ENCODE data around the gene CSNK1G1. TPM values are rescaled to one million over a fixed set of nuclear protein-coding genes. Genes with fewer than 3 reads are reported as not detected.

The CSNK1G1 gene
- total RNA-seq, 1 donor from 2014 or later = 27.7 TPM

DNA sequence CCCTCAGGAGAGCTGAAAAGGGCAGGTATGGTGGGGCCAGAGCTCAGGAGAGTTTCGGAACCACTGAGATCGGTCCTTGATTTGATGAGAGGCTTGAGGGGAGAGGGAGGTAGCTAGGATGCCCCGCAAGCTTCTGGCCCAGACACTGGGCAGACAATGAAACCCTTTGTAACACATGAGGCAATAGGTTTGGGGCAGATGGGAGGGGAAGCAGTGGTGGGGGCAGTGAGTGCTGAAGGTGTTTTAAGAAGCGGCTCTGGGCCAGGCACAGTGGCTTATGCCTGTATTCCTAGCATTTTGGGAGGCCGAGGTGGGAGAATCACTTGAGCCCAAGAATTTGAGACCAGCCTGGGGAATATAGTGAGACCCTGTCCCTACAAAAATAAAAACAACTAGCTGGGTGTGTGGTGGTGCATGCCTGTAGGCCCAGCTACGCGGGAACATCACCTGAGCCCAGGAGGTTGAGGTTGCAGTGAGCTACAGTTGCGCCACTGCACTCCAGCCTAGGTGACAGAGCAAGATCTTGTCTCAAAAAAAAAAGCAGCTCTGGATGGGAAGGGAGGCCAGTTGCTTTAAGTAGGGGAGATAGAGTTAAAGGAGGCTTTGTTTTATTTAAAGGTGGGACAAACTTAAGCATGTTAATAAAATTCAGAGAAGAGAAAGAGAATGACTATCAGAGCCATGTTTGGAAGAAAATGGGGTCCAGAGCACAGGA is 214.0 kb downstream of the CSNK1G1 start:
- H3K27ac Mint-ChIP-seq = peak overlapping the region; percentile 48
- TF ChIP-seq, protein P1, sequence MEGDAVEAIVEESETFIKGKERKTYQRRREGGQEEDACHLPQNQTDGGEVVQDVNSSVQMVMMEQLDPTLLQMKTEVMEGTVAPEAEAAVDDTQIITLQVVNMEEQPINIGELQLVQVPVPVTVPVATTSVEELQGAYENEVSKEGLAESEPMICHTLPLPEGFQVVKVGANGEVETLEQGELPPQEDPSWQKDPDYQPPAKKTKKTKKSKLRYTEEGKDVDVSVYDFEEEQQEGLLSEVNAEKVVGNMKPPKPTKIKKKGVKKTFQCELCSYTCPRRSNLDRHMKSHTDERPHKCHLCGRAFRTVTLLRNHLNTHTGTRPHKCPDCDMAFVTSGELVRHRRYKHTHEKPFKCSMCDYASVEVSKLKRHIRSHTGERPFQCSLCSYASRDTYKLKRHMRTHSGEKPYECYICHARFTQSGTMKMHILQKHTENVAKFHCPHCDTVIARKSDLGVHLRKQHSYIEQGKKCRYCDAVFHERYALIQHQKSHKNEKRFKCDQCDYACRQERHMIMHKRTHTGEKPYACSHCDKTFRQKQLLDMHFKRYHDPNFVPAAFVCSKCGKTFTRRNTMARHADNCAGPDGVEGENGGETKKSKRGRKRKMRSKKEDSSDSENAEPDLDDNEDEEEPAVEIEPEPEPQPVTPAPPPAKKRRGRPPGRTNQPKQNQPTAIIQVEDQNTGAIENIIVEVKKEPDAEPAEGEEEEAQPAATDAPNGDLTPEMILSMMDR (IDR thresholded peaks at IDR 0.05; ENCODE audit: unreplicated experiment) = no peak
- H3K4me1 Mint-ChIP-seq (ENCODE audit: low read depth) = peaks cover 12% of the 10 kb centered on the region
- no peaks in the 10 kb centered on the region for H3K9me3 Mint-ChIP-seq (ENCODE audit: low read depth)
- no peak overlapping the region for H3K4me3 Mint-ChIP-seq (ENCODE audit: low read depth)
- peaks cover 10% of the 10 kb centered on the region for H3K36me3 Mint-ChIP-seq (ENCODE audit: insufficient read depth)
- H3K27me3 Mint-ChIP-seq = no peaks in the 10 kb centered on the region
- no peak for DNase-seq (ENCODE audit: low spot score, unreplicated experiment)

DNA sequence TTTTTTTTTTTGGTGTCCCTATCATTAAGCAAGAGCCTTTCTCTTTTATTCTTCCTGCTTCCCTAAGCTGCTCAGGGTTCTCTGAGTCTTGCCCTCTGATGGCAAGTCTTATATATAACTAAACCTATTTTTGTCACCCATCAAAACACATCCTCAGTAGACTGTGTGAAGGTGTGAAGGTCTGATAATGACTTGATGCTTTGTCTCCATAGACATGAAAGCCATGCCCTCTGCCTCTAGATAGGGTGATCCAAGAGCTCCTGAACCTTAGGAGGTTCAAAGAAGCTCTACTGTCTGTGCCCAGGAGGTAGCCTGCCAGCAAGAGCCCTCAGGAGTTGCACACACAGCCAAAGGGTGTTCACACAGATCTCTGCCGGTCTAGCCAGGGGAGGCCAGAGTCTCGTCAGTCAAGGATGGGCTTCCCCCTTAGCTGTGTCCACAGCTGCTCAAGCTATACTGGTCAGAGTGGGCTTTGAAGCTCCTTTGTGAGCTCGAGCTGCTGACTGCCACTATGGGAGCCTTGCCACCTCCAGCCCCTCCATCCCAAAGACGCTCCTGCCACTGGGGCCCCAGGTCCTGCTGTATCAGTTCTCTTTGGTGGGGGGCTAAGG is 217.5 kb downstream of the CSNK1G1 start:
- Mint-ChIP-seq H3K27ac (no peak overlapping the region), H3K36me3 (ENCODE audit: insufficient read depth) (peaks cover 10% of the 10 kb centered on the region), H3K4me3 (ENCODE audit: low read depth) (no peak overlapping the region), H3K9me3 (ENCODE audit: low read depth) (no peaks in the 10 kb centered on the region), H3K27me3 (no peaks in the 10 kb centered on the region), H3K4me1 (ENCODE audit: low read depth) (peaks cover 2% of the 10 kb centered on the region)
- DNase-seq (ENCODE audit: low spot score, unreplicated experiment) = no peak
- TF ChIP-seq, protein P1 (IDR thresholded peaks at IDR 0.05; ENCODE audit: unreplicated experiment) = no peak

DNA sequence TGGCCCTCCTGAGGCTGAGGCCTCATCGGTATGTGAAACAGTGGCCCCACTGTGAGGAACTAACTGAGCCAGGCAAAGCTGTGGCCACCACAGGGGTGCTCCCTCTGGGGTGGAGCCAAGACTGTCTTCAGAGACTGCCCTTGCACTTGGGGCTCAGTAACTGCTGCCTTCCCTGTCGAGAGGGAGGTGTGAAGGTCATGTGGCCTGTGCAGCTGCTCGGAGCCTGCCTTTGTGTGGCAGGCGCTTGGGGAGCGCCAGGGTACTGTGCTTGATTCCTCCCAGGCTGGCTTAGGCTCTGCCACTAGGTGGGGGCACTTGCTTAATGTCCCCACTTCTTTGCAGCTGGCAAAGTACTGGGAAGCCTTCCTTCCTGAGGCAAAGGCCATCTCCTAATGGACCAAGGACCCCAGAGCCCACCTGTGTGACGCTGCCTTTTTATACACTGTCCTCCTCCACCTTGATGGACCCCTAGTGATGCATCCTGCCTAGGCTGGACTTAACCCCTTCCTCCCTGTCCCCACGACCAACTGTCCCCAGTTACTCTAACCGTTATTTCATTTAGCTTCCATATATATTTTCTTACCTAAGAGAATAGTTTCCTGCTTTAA is 218.6 kb downstream of the CSNK1G1 start:
- H3K36me3 Mint-ChIP-seq (ENCODE audit: insufficient read depth) = peaks cover 13% of the 10 kb centered on the region
- H3K27ac Mint-ChIP-seq = no peak overlapping the region
- H3K4me3 Mint-ChIP-seq (ENCODE audit: low read depth) = no peak overlapping the region
- H3K27me3 Mint-ChIP-seq = no peaks in the 10 kb centered on the region
- TF ChIP-seq, protein P1 (IDR thresholded peaks at IDR 0.05; ENCODE audit: unreplicated experiment) = no peak
- H3K9me3 Mint-ChIP-seq (ENCODE audit: low read depth) = no peaks in the 10 kb centered on the region
- H3K4me1 Mint-ChIP-seq (ENCODE audit: low read depth) = no peaks in the 10 kb centered on the region
- no peak for DNase-seq (ENCODE audit: low spot score, unreplicated experiment)

DNA sequence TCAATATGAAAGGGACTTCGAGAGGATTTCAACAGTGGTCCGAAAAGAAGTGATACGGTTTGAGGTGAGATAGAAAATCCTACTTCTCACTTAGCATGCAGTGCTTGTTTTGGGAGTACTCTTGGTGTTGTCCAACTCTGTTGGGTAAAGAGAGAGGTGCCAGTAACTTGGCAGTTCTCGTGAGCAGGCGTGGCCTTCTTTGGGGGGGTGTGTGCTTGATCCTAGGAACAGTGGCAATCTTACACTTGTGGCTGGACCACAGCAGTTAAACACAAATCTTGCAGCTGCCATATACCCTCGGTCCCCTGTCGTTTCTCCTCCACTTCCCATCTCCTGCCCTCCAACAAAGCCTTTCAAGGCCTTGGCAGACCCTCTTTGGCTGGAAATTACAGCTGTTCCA is 219.6 kb downstream of the CSNK1G1 start:
- DNase-seq (ENCODE audit: low spot score, unreplicated experiment) = no peak
- Mint-ChIP-seq H3K4me3 (ENCODE audit: low read depth) (no peak overlapping the region), H3K4me1 (ENCODE audit: low read depth) (no peaks in the 10 kb centered on the region), H3K36me3 (ENCODE audit: insufficient read depth) (peaks cover 20% of the 10 kb centered on the region), H3K9me3 (ENCODE audit: low read depth) (no peaks in the 10 kb centered on the region), H3K27ac (no peak overlapping the region), H3K27me3 (no peaks in the 10 kb centered on the region)
- TF ChIP-seq, protein P1 (IDR thresholded peaks at IDR 0.05; ENCODE audit: unreplicated experiment) = no peak

DNA sequence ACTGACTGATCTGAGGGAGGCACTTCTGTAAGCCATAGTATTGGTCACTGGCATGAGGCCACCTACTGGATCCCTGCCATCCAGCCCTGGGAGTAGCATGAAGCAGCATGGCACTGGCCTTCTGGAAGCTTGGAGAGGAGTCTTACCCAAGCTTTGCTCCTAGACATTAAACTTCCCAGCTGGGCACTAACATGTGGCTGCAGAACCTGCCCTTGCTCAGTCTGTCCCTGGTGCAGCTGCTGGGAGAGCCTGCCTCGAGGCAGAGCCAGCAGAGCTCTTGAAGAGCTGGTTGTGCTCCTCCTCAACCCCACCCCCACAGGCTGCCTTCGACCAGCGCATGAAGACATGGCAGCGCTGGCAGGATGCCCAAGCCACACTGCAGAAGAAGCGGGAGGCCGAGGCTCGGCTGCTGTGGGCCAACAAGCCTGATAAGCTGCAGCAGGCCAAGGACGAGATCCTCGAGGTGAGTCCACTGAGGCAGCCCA is 221.6 kb downstream of the CSNK1G1 start:
- H3K27me3 Mint-ChIP-seq = no peaks in the 10 kb centered on the region
- DNase-seq (ENCODE audit: low spot score, unreplicated experiment) = no peak

More for the DNA sequence above, 221.6 kb downstream of the CSNK1G1 start:
- H3K36me3 Mint-ChIP-seq (ENCODE audit: insufficient read depth) = peaks cover 22% of the 10 kb centered on the region
- TF ChIP-seq, protein P1 (IDR thresholded peaks at IDR 0.05; ENCODE audit: unreplicated experiment) = no peak
- H3K9me3 Mint-ChIP-seq (ENCODE audit: low read depth) = no peaks in the 10 kb centered on the region
- H3K4me1 Mint-ChIP-seq (ENCODE audit: low read depth) = no peaks in the 10 kb centered on the region
- H3K27ac Mint-ChIP-seq = no peak overlapping the region
- no peak overlapping the region for H3K4me3 Mint-ChIP-seq (ENCODE audit: low read depth)
